Hepatocyte (in vitro differentiated cells): ENCODE data around the gene ERBB4.

Source experiments
- EZH2 ChIP-seq: fragments of 200-600 bp; sonication (generic); IDR thresholded peaks from 2 replicates; pipeline ENCODE4 v1.6.1; 2016; ENCODE audit warnings: antibody characterized with exemption, mild to moderate bottlenecking, borderline replicate concordance
- EZH2phosphoT487 ChIP-seq: fragments of 200-600 bp; sonication (generic); IDR thresholded peaks from one replicate; pipeline ENCODE4 v1.6.1; 2018; ENCODE audit warnings: antibody characterized with exemption, mild to moderate bottlenecking, low read depth, moderate library complexity; ENCODE audit not compliant: unreplicated experiment, severe bottlenecking
- TF ChIP-seq, protein P1 (sequence below): fragments of 200-600 bp; sonication (generic); IDR thresholded peaks from 2 replicates; pipeline ENCODE4 v1.5.1; 2016; ENCODE audit warnings: antibody characterized with exemption, mild to moderate bottlenecking; ENCODE audit not compliant: poor library complexity

DNA sequence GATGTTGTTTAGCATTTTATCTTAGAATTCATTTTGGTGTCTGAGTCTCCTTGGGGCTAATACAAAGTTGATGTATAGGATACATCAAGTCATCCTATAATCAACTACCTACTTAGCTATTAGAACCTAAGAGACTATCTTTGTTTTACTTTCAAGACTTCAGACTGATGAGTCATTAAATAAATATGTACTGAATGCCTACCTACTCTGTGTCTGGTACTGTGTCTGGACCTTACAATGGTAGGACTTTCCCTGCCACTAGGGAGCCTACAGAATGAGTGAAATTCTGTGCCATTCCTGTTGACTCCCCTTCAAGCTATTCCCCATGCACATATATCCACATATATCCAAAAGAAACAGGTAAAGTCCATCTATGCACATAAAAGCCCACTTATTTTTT is 114.5 kb downstream of the ERBB4 start:
- TF ChIP-seq, protein P1, sequence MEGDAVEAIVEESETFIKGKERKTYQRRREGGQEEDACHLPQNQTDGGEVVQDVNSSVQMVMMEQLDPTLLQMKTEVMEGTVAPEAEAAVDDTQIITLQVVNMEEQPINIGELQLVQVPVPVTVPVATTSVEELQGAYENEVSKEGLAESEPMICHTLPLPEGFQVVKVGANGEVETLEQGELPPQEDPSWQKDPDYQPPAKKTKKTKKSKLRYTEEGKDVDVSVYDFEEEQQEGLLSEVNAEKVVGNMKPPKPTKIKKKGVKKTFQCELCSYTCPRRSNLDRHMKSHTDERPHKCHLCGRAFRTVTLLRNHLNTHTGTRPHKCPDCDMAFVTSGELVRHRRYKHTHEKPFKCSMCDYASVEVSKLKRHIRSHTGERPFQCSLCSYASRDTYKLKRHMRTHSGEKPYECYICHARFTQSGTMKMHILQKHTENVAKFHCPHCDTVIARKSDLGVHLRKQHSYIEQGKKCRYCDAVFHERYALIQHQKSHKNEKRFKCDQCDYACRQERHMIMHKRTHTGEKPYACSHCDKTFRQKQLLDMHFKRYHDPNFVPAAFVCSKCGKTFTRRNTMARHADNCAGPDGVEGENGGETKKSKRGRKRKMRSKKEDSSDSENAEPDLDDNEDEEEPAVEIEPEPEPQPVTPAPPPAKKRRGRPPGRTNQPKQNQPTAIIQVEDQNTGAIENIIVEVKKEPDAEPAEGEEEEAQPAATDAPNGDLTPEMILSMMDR: no peak
- no peak for TF ChIP-seq EZH2
- no peak for TF ChIP-seq EZH2phosphoT487
